Neuronal stem cell (in vitro differentiated cells): ENCODE results near the gene GLIS2.

Source experiments
- DNase-seq: peaks from one replicate; pipeline ENCODE4 v3.0.0-alpha.2; 2013; ENCODE audit warnings: low spot score
- H2AFZ ChIP-seq: one replicate; pipeline ENCODE4 v1.6.1; 2013; ENCODE audit warnings: mild to moderate bottlenecking, low read length, inconsistent platforms
- H2AK5ac ChIP-seq: 2 replicates; pipeline ENCODE4 v1.6.1; 2013; ENCODE audit warnings: low read depth, mild to moderate bottlenecking, inconsistent platforms, low read length, moderate library complexity, mixed read lengths
- H2BK120ac ChIP-seq: 2 replicates; pipeline ENCODE4 v1.6.1; 2013; ENCODE audit warnings: low read depth, mild to moderate bottlenecking, inconsistent platforms, low read length, moderate library complexity, mixed read lengths
- H2BK12ac ChIP-seq: one replicate; pipeline ENCODE4 v1.6.1; 2013; ENCODE audit warnings: low read length, inconsistent platforms
- H2BK15ac ChIP-seq: 2 replicates; pipeline ENCODE4 v1.6.1; 2013; ENCODE audit warnings: mild to moderate bottlenecking, low read length, inconsistent platforms, mixed read lengths
- H2BK5ac ChIP-seq: one replicate; pipeline ENCODE4 v1.6.1; 2013; ENCODE audit warnings: inconsistent platforms, mild to moderate bottlenecking, low read length, moderate library complexity
- H3K14ac ChIP-seq: one replicate; pipeline ENCODE4 v1.6.1; 2013; ENCODE audit warnings: low read length, inconsistent platforms
- H3K18ac ChIP-seq: 2 replicates; pipeline ENCODE4 v1.6.1; 2013; ENCODE audit warnings: low read length, inconsistent platforms
- H3K23ac ChIP-seq: 2 replicates; pipeline ENCODE4 v1.6.1; 2013; ENCODE audit warnings: low read depth, mild to moderate bottlenecking, mixed read lengths, low read length, inconsistent platforms; ENCODE audit not compliant: poor library complexity
- H3K27ac ChIP-seq: replicated peaks from 3 replicates; pipeline ENCODE4 v1.5.1; 2013; ENCODE audit warnings: low read length, inconsistent platforms
- H3K27me3 ChIP-seq, 3 experiments: 2 replicates each; pipeline ENCODE4 v1.6.1; 2013; ENCODE audit warnings: low read length in 3 of 3, mild to moderate bottlenecking in 2 of 3, inconsistent platforms in 1 of 3, low read depth in 1 of 3, mixed read lengths in 1 of 3, moderate library complexity in 1 of 3; ENCODE audit not compliant: control insufficient read depth in 3 of 3, insufficient read depth in 3 of 3
- H3K36me3 ChIP-seq, 2 donors: replicated peaks in 1 of 2; 2 replicates each; pipeline ENCODE4 v1.6.1; 2013; ENCODE audit warnings: low read length in 2 of 2; ENCODE audit not compliant: control insufficient read depth in 2 of 2, insufficient read depth in 2 of 2
- H3K4ac ChIP-seq: 2 replicates; pipeline ENCODE4 v1.6.1; 2013; ENCODE audit warnings: inconsistent platforms, mild to moderate bottlenecking, low read length, moderate library complexity
- H3K4me1 ChIP-seq, 2 donors: 1 replicate in 1 of 2; 2 replicates in 1 of 2; pipeline ENCODE4 v1.6.1; 2013; ENCODE audit warnings: low read length in 2 of 2, low read depth in 1 of 2; ENCODE audit not compliant: control insufficient read depth in 2 of 2, insufficient read depth in 1 of 2
- H3K4me2 ChIP-seq: one replicate; pipeline ENCODE4 v1.6.1; 2013; ENCODE audit warnings: mild to moderate bottlenecking, low read length, inconsistent platforms; ENCODE audit not compliant: insufficient read depth, poor library complexity, severe bottlenecking
- H3K4me3 ChIP-seq, 2 donors: 2 replicates each; pipeline ENCODE4 v1.5.1; 2013; ENCODE audit warnings: low read length in 2 of 2, mild to moderate bottlenecking in 2 of 2, inconsistent platforms in 1 of 2, moderate library complexity in 1 of 2
- H3K79me1 ChIP-seq: one replicate; pipeline ENCODE4 v1.6.1; 2013; ENCODE audit warnings: low read depth, mild to moderate bottlenecking, inconsistent platforms, low read length, moderate library complexity
- H3K9ac ChIP-seq: one replicate; pipeline ENCODE4 v1.6.1; 2013; ENCODE audit warnings: mild to moderate bottlenecking, low read depth, low read length, inconsistent platforms; ENCODE audit not compliant: poor library complexity
- H3K9me3 ChIP-seq, 2 donors: replicated peaks in 1 of 2; 2 replicates each; pipeline versions ENCODE3 to v1.6.1; 2013; ENCODE audit warnings: low read length in 2 of 2, mild to moderate bottlenecking in 2 of 2, inconsistent platforms in 1 of 2, low read depth in 1 of 2, mixed read lengths in 1 of 2, moderate library complexity in 1 of 2; ENCODE audit not compliant: control insufficient read depth in 2 of 2, insufficient read depth in 1 of 2
- H4K8ac ChIP-seq: one replicate; pipeline ENCODE4 v1.6.1; 2013; ENCODE audit warnings: low read depth, mild to moderate bottlenecking, inconsistent platforms, low read length, moderate library complexity
- H4K91ac ChIP-seq: one replicate; pipeline ENCODE4 v1.6.1; 2013; ENCODE audit warnings: low read length, low read depth, mild to moderate bottlenecking, inconsistent platforms; ENCODE audit not compliant: poor library complexity
- WGBS, 2 donors: extraction: QIAGEN DNeasy Blood & Tissue Kit; methylation state at CpG; one replicate each; pipeline ENCODE4 v1.1.7; 2013; ENCODE audit warnings: missing lambda C conversion rate in 2 of 2, mixed read lengths in 1 of 2; ENCODE audit not compliant: insufficient read length in 2 of 2, insufficient replicate concordance in 1 of 2; ENCODE audit errors: extremely low coverage in 2 of 2; 5-methylcytosine and 5-hydroxymethylcytosine counted together

Gene GLIS2

GRCh38 chr16:4314532-4315185 lies 1.2 kb upstream of the GLIS2 start:
- Histone ChIP-seq H4K8ac (no peak overlapping the region), H2BK120ac (peak overlapping the region; percentile 88), H3K4ac (peak overlapping the region; percentile 2), H3K4me3 (peak overlapping the region; percentile 79 to 91), H3K27me3 (peaks cover 0 to 19% (median 0%) of the 10 kb centered on the region in 3 experiments), H3K4me2 (peak overlapping the region; percentile 98), H2AK5ac (peak overlapping the region; percentile 48), H3K27ac (no peak overlapping the region), H2BK5ac (peak overlapping the region; percentile 19), H3K4me1 (peaks cover 33 to 34% of the 10 kb centered on the region in 2 donors), H3K18ac (peak overlapping the region; percentile 96), H2BK12ac (no peak overlapping the region), H4K91ac (no peak overlapping the region), H3K79me1 (peaks cover 17% of the 10 kb centered on the region), H3K23ac (peak overlapping the region; percentile 29), H3K9me3 (peaks cover 0 to 2% of the 10 kb centered on the region in 2 donors), H3K36me3 (no peaks in the 10 kb centered on the region), H3K14ac (peak overlapping the region; percentile 3), H2AFZ (peak overlapping the region; percentile 90), H3K9ac (peak overlapping the region; percentile 92), H2BK15ac (peak overlapping the region; percentile 46)
- DNase-seq, result no peak
- no CpG with 5 or more reads among the region's 33 CpGs for WGBS, 2 donors

GRCh38 chr16:4316108-4316863 lies 419 bp downstream of the GLIS2 start:
- peak overlapping the region; percentile 88 for H2BK5ac ChIP-seq
- no peak overlapping the region for H3K27ac ChIP-seq
- H3K79me1 ChIP-seq, result peaks cover 26% of the 10 kb centered on the region
- H3K9ac ChIP-seq, result peak overlapping the region; percentile 88
- peak overlapping the region; percentile 53 for H3K4ac ChIP-seq
- peak overlapping the region; percentile 89 to 91 for H3K4me3 ChIP-seq
- H4K91ac ChIP-seq, result peak overlapping the region; percentile 92
- DNase-seq, result no peak
- H2AFZ ChIP-seq, result peak overlapping the region; percentile 73
- peaks cover 0 to 19% (median 0%) of the 10 kb centered on the region in 3 experiments for H3K27me3 ChIP-seq
- peak overlapping the region; percentile 96 for H3K4me2 ChIP-seq
- no peaks in the 10 kb centered on the region for H3K36me3 ChIP-seq
- peak overlapping the region; percentile 100 for H2BK12ac ChIP-seq
- peak overlapping the region; percentile 85 for H3K23ac ChIP-seq
- H3K4me1 ChIP-seq, result peaks cover 33 to 38% of the 10 kb centered on the region in 2 donors
- peak overlapping the region; percentile 100 for H2BK120ac ChIP-seq
- H3K14ac ChIP-seq, result peak overlapping the region; percentile 90
- peak overlapping the region; percentile 95 for H3K18ac ChIP-seq
- H2AK5ac ChIP-seq, result peak overlapping the region; percentile 99
- WGBS, 2 donors, result no CpG with 5 or more reads among the region's 93 CpGs
- peaks cover 0 to 2% of the 10 kb centered on the region in 2 donors for H3K9me3 ChIP-seq
- H2BK15ac ChIP-seq, result peak overlapping the region; percentile 100
- H4K8ac ChIP-seq, result no peak overlapping the region

GRCh38 chr16:4316864-4317531 lies 1.1 kb downstream of the GLIS2 start:
- H3K36me3 ChIP-seq, result no peaks in the 10 kb centered on the region
- no peak for DNase-seq

More at GRCh38 chr16:4316864-4317531, 1.1 kb downstream of the GLIS2 start:
- H2BK12ac ChIP-seq, result peak overlapping the region; percentile 100
- H3K18ac ChIP-seq, result peak overlapping the region; percentile 95
- peaks cover 0 to 19% (median 0%) of the 10 kb centered on the region in 3 experiments for H3K27me3 ChIP-seq
- peak overlapping the region; percentile 73 for H2AFZ ChIP-seq
- peaks cover 0 to 2% of the 10 kb centered on the region in 2 donors for H3K9me3 ChIP-seq
- H2BK120ac ChIP-seq, result peak overlapping the region; percentile 100
- peak overlapping the region; percentile 53 for H3K4ac ChIP-seq
- H3K4me2 ChIP-seq, result peak overlapping the region; percentile 96
- H3K14ac ChIP-seq, result peak overlapping the region; percentile 90
- peak overlapping the region; percentile 92 for H4K91ac ChIP-seq
- H3K4me3 ChIP-seq, result peak overlapping the region; percentile 89 to 91
- H2BK5ac ChIP-seq, result peak overlapping the region; percentile 88
- peaks cover 30% of the 10 kb centered on the region for H3K79me1 ChIP-seq
- WGBS, 2 donors, result no CpG with 5 or more reads among the region's 20 CpGs
- H3K9ac ChIP-seq, result peak overlapping the region; percentile 88
- H3K23ac ChIP-seq, result peak overlapping the region; percentile 85
- H3K4me1 ChIP-seq, result peaks cover 31 to 38% of the 10 kb centered on the region in 2 donors
- no peak overlapping the region for H3K27ac ChIP-seq
- H4K8ac ChIP-seq, result peak overlapping the region; percentile 65
- H2BK15ac ChIP-seq, result peak overlapping the region; percentile 100
- peak overlapping the region; percentile 99 for H2AK5ac ChIP-seq
